Mucosa of descending colon (tissue), 3 donors: ENCODE data around the gene FPR2. TPM values are rescaled to one million over a fixed set of nuclear protein-coding genes. Genes with fewer than 3 reads are reported as not detected.
A peak's percentile ranks its signal among the peaks of the same experiment; 100 is the strongest.

Experiments
- ATAC-seq: fragments of 200-7000 bp; cut with Tn5 transposase; one replicate; pipeline ENCODE4 v1.9.1; 2020; ENCODE audit warnings: mild to moderate bottlenecking, moderate library complexity
- DNase-seq, 3 donors: peaks; one replicate each; pipeline ENCODE4 v3.0.0-alpha.2; 2020
- H3K36me3 ChIP-seq: fragments of 200-600 bp; one replicate; pipeline ENCODE4 v1.8.0; 2021; ENCODE audit warnings: low read depth, mild to moderate bottlenecking
- H3K4me1 ChIP-seq: fragments of 200-600 bp; one replicate; pipeline ENCODE4 v1.8.0; 2021; ENCODE audit warnings: low read depth, mild to moderate bottlenecking
- H3K4me3 ChIP-seq: fragments of 200-600 bp; one replicate; pipeline ENCODE4 v1.8.0; 2021; ENCODE audit warnings: mild to moderate bottlenecking
- H3K9me3 ChIP-seq: fragments of 200-600 bp; one replicate; pipeline ENCODE4 v1.8.0; 2021; ENCODE audit warnings: mild to moderate bottlenecking
- intact Hi-C, 2 donors: fragments of 100-400 bp; cut with DNase I in 1 of 2; cut with micrococcal nuclease in 1 of 2; formaldehyde crosslinking; loops; one replicate each; pipeline versions ENCODE4 v1.11.0 to v1.11.1; 2022; cut with DNase I, micrococcal nuclease
- long read RNA-seq, 2 donors: library from polyadenylated mRNA; unstranded; transcript quantifications; one replicate each; pipeline ENCODE4 v2.0.0, GENCODE V29; 2019 to 2021
- total RNA-seq, 3 donors: library from RNA; stranded (reverse); fragmentation: NEBNext Ultra II Directional in 2 of 3; extraction: Animal tissue kit (Norgen Biotek cat#: 25700) in 2 of 3; gene quantifications; one replicate each; pipeline versions ENCODE4 v1.2.1 to v1.2.4, GENCODE V29; 2021 to 2023
- TF ChIP-seq, protein P1 (sequence below): fragments of 200-600 bp; IDR thresholded peaks from one replicate; pipeline ENCODE4 v1.8.0; 2022; ENCODE audit warnings: antibody characterized with exemption, mild to moderate bottlenecking
- donor health status: DM: no; HTN: no; CAD: no; lungs with moderate emphysema.
- donor health status: DM: no; HTN: no; CAD: no.
- donor health status: DM: no; HTN: yes; CAD: no.

The FPR2 gene, protein sequence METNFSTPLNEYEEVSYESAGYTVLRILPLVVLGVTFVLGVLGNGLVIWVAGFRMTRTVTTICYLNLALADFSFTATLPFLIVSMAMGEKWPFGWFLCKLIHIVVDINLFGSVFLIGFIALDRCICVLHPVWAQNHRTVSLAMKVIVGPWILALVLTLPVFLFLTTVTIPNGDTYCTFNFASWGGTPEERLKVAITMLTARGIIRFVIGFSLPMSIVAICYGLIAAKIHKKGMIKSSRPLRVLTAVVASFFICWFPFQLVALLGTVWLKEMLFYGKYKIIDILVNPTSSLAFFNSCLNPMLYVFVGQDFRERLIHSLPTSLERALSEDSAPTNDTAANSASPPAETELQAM
- 1 to 10 TPM in 1 of 3 donors, under 1 TPM in 1, not detected in 1; 0.41 to 2.7 TPM for total RNA-seq
- long read RNA-seq, donor 1 = 0 reads
- long read RNA-seq, donor 2, partial matches to known transcripts = 1 of 2 reads
- long read RNA-seq, donor 2, other reads (novel, unspliced or antisense) = 0 of 2 reads

DNA sequence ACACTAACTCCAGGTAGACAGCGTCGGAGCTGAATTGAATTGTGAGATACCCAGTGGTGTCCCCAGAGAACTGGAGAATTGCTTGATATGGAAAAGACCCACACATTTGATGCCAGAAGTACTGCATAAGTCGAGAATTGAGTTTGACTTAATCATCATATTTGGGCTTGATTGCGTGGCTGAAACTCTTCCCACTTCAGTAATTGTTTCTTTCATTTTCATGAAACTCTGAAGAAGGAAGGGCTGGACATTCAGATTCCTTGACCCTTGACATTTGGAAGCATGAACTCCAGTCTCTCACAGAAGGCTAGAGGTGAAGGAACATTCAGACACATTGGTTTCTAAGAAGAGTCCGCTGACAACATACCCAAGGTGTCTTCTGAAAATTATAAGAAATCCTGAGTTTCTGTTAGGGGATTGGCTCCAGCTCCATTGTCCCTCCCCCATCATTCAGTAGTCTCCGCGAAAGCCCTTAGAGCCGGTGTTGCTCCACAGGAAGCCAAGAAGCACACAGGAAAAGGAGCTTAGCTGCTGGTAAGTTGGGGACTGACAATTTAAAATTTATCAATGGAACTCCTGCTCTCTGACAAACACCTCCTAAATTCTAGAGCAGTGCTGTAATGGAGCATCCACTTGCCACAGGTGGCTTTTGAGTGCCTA, at the start of gene FPR2:
FPR2 (plus strand) TSS at position 484 of the 660 bp plus-strand sequence. CDS start 7,479 bp downstream, outside the sequence.
- H3K4me1 ChIP-seq = no peaks in the 10 kb centered on the region
- intact Hi-C loops = no loop called here
- DNase-seq (no peak), ATAC-seq (no peak)
- H3K9me3 ChIP-seq = no peaks in the 10 kb centered on the region
- H3K36me3 ChIP-seq = no peaks in the 10 kb centered on the region
- TF ChIP-seq, protein P1, sequence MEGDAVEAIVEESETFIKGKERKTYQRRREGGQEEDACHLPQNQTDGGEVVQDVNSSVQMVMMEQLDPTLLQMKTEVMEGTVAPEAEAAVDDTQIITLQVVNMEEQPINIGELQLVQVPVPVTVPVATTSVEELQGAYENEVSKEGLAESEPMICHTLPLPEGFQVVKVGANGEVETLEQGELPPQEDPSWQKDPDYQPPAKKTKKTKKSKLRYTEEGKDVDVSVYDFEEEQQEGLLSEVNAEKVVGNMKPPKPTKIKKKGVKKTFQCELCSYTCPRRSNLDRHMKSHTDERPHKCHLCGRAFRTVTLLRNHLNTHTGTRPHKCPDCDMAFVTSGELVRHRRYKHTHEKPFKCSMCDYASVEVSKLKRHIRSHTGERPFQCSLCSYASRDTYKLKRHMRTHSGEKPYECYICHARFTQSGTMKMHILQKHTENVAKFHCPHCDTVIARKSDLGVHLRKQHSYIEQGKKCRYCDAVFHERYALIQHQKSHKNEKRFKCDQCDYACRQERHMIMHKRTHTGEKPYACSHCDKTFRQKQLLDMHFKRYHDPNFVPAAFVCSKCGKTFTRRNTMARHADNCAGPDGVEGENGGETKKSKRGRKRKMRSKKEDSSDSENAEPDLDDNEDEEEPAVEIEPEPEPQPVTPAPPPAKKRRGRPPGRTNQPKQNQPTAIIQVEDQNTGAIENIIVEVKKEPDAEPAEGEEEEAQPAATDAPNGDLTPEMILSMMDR = no peak
- no peak within 1 kb of the TSS for H3K4me3 ChIP-seq

- H3K9me3 ChIP-seq = no peaks in the 10 kb centered on the region
- intact Hi-C loops = no loop called here
- DNase-seq (no peak), ATAC-seq (no peak)
- H3K4me1 ChIP-seq = no peaks in the 10 kb centered on the region
- TF ChIP-seq, protein P1 = no peak
- no peak overlapping the region for H3K4me3 ChIP-seq
- no peaks in the 10 kb centered on the region for H3K36me3 ChIP-seq
Observed at GRCh38 chr19:51711702-51712101, 49.3 kb upstream of the FPR2 start.

- H3K9me3 ChIP-seq = no peaks in the 10 kb centered on the region
- H3K36me3 ChIP-seq = no peaks in the 10 kb centered on the region
- H3K4me3 ChIP-seq = no peak overlapping the region
- H3K4me1 ChIP-seq = no peaks in the 10 kb centered on the region
- TF ChIP-seq, protein P1 = no peak
- no peak for DNase-seq
- ATAC-seq = peak; percentile 59
- intact Hi-C loops = no loop called here
Observed at GRCh38 chr19:51712461-51713081, 48.4 kb upstream of the FPR2 start.

GRCh38 chr19:51713319-51714285, 47.4 kb upstream of the FPR2 start:
- Histone ChIP-seq H3K36me3 (no peaks in the 10 kb centered on the region), H3K4me3 (no peak overlapping the region), H3K9me3 (no peaks in the 10 kb centered on the region), H3K4me1 (no peaks in the 10 kb centered on the region)
- intact Hi-C loops = no loop called here
- ATAC-seq (no peak), DNase-seq (no peak)
- TF ChIP-seq, protein P1 = no peak

GRCh38 chr19:51714848-51715247, 46.1 kb upstream of the FPR2 start:
- Histone ChIP-seq H3K36me3 (no peaks in the 10 kb centered on the region), H3K4me3 (no peak overlapping the region), H3K9me3 (no peaks in the 10 kb centered on the region), H3K4me1 (no peaks in the 10 kb centered on the region)
- ATAC-seq = no peak
- no peak for DNase-seq
- TF ChIP-seq, protein P1 = no peak
- intact Hi-C loops = no loop called here
